ENCODE results near the gene THOC2.
"Not testable (repeated sequence)": the region's sequence is repeated elsewhere in the genome, so short reads cannot be mapped to it uniquely, and the experiment has no call there.

DNA sequence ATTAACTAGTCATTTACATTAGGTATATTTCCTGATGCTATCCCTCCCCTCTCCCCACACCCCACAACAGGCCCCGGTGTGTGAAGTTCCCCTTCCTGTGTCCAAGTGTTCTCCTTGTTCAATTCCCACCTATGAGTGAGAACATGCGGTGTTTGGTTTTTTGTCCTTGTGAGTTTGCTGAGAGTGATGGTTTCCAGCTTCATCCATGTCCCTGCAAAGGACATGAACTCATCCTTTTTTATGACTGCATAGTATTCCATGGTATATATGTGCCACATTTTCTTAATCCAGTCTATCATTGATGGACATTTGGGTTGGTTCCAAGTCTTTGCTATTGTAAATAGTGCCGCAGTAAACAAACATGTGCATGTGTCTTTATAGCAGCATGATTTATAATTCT lies 69.1 kb downstream of the THOC2 start:
- TF ChIP-seq, protein P1, sequence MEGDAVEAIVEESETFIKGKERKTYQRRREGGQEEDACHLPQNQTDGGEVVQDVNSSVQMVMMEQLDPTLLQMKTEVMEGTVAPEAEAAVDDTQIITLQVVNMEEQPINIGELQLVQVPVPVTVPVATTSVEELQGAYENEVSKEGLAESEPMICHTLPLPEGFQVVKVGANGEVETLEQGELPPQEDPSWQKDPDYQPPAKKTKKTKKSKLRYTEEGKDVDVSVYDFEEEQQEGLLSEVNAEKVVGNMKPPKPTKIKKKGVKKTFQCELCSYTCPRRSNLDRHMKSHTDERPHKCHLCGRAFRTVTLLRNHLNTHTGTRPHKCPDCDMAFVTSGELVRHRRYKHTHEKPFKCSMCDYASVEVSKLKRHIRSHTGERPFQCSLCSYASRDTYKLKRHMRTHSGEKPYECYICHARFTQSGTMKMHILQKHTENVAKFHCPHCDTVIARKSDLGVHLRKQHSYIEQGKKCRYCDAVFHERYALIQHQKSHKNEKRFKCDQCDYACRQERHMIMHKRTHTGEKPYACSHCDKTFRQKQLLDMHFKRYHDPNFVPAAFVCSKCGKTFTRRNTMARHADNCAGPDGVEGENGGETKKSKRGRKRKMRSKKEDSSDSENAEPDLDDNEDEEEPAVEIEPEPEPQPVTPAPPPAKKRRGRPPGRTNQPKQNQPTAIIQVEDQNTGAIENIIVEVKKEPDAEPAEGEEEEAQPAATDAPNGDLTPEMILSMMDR (IDR thresholded peaks at IDR 0.05), result not testable (repeated sequence)
- TF ChIP-seq POLR2A (IDR thresholded peaks at IDR 0.05), result not testable (repeated sequence)
